GM21786 (cell line): ENCODE data around the gene GMPPA.

ENCODE experiments used
- ATAC-seq: cut with Tn5 transposase; IDR thresholded peaks from one replicate; pipeline ENCODE4 v1.9.1; 2021; ENCODE audit not compliant: unreplicated experiment

GMPPA gene

DNA sequence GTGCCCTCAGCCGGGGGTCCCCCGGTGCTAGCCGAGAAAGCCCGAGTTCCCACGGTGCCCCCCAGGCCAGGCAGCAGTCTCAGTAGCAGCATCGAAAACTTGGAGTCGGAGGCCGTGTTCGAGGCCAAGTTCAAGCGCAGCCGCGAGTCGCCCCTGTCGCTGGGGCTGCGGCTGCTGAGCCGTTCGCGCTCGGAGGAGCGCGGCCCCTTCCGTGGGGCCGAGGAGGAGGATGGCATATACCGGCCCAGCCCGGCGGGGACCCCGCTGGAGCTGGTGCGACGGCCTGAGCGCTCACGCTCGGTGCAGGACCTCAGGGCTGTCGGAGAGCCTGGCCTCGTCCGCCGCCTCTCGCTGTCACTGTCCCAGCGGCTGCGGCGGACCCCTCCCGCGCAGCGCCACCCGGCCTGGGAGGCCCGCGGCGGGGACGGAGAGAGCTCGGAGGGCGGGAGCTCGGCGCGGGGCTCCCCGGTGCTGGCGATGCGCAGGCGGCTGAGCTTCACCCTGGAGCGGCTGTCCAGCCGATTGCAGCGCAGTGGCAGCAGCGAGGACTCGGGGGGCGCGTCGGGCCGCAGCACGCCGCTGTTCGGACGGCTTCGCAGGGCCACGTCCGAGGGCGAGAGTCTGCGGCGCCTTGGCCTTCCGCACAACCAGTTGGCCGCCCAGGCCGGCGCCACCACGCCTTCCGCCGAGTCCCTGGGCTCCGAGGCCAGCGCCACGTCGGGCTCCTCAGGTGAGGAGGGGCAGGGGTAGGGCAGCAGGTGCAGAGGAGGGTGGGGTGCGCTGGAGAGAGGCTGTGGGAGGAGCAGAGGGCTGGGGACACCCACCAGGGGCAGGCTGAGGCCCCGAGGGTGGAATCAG lies 14.1 kb upstream of the GMPPA start:
- ATAC-seq, result no peak

DNA sequence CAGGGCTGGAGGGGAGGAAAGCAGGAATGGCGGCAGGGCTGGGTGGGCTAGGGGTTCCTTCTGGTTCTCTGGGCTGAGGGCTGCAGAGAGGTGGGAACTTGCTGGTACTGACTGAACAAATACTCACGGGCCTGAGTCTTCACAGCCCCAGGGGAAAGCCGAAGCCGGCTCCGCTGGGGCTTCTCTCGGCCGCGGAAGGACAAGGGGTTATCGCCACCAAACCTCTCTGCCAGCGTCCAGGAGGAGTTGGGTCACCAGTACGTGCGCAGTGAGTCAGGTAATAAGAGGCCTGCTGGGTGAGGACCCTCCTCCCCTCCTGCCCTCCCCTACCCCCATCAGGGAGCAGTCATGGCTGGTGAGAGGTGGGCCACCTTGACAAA lies 13.5 kb upstream of the GMPPA start:
- no peak for ATAC-seq

DNA sequence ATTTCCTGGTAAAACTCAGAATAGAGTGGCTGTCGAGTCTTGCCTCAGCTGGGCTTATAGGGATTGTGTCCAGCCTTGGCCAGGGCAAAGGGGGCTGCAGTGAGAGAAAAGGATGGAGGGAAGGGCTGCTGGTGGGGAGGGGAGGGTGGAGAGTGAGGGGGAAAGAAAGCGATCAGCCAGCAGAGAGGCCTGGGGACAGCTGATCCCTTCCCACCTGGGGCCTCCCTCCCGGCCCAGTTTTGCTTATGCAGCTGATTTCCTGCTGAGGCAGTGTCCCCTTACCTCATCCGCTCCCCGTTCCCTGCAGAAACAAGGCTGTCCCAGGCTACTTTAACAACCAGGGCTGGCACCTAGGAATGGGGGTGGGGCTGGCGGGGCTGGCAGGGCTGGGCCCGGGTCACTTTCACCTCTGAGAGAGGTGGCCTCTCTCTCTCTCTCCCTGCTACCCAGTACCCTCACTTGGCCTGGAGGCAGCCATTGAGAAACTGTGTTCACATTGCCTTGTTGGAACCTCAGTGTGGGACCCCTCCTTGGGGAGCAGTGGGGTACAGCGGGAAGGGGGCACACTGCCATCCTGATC lies 12.2 kb upstream of the GMPPA start:
- no peak for ATAC-seq

DNA sequence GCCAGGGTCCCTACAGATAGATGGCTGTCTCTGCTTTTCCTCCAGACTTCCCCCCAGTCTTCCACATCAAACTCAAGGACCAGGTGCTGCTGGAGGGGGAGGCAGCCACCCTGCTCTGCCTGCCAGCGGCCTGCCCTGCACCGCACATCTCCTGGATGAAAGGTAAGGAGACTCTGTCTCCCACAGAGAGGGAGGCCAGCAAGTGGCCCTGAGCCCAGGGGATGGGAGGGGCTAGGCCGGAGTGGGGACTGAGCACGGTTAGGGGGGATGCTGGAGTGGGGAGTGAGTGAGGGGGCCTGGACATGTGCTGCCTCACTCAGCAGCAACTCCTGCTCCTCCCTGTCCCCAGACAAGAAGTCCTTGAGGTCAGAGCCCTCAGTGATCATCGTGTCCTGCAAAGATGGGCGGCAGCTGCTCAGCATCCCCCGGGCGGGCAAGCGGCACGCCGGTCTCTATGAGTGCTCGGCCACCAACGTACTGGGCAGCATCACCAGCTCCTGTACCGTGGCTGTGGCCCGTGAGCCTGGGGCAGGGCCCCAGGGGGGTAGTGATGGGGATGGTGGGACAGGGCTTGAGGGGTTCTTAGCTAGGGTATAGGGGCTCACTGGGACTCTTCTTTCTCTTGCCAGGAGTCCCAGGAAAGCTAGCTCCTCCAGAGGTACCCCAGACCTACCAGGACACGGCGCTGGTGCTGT lies 10.4 kb upstream of the GMPPA start:
- ATAC-seq, result no peak

DNA sequence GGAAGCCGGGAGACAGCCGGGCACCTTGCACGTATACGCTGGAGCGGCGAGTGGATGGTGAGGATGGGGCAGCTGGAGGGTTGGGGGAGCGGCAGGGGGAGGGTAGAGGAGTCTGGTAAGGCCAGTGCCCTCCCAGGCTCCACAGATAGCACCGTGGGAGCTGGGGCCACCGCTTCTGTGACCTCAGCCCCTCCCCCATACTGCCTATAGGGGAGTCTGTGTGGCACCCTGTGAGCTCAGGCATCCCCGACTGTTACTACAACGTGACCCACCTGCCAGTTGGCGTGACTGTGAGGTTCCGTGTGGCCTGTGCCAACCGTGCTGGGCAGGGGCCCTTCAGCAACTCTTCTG lies 9.9 kb upstream of the GMPPA start:
- ATAC-seq, result no peak

DNA sequence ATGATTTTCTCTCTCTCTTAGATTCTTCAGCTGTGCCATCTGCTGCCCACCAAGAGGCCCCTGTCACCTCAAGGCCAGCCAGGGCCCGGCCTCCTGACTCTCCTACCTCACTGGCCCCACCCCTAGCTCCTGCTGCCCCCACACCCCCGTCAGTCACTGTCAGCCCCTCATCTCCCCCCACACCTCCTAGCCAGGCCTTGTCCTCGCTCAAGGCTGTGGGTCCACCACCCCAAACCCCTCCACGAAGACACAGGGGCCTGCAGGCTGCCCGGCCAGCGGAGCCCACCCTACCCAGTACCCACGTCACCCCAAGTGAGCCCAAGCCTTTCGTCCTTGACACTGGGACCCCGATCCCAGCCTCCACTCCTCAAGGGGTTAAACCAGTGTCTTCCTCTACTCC lies 9.4 kb upstream of the GMPPA start:
- no peak for ATAC-seq

DNA sequence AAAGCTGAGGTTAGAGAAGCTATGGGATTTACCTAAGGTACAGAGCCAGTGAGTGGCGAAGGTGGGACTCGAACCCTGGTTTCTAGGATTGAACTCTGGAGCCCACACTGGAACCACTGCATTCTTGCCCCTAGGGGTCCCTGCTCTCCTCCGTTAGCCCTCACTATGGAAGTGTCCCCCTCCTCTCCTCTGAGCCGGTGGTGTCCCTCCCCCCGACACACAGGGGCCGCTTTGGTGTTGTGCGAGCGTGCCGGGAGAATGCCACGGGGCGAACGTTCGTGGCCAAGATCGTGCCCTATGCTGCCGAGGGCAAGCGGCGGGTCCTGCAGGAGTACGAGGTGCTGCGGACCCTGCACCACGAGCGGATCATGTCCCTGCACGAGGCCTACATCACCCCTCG lies 8.5 kb upstream of the GMPPA start:
- ATAC-seq, result no peak

DNA sequence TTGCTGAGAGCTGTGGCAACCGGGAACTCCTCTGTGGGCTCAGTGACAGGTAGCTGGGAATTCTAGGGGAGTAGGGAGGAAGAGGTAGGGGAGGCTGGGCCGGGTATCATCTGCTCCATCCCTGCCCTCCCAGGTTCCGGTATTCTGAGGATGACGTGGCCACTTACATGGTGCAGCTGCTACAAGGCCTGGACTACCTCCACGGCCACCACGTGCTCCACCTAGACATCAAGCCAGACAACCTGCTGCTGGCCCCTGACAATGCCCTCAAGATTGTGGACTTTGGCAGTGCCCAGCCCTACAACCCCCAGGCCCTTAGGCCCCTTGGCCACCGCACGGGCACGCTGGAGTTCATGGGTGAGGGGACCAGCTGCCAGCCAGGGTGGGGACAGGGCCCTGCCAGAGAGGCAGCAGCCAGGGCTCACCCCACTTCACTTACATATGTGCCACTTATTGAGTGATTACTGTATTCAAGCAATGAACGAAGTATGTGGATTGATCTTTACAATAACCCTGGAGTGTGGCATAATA lies 8.0 kb upstream of the GMPPA start:
- no peak for ATAC-seq

DNA sequence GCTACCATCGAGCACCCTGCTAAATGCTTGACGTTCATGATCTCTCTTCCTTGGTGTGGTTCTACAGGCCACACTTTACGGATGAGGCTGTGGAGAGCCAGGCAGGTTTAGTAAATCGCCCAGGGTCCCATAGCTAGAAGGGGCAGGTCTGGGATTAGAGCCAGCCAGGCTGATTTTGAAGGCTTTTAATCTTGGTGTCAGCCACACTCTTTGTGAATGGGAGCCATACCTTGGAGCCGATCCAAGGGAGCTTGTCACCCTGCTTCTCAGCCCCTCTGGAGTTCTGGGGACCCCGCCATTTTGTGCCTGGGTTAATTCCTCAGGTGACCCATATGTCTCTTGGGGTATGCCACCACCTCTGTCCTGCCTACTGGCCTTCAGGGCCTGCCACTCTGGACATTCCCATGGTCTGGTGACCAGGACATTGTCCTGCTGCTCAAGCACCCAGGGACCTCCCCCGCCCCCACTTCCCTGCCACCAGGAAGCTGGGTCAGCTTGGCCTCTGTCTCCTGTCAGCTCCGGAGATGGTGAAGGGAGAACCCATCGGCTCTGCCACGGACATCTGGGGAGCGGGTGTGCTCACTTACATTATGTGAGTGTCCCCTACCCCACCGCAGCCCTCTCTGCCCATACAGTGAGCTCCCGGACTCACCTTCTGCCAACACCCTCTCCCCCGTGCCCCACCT lies 7.3 kb upstream of the GMPPA start:
- ATAC-seq, result no peak

DNA sequence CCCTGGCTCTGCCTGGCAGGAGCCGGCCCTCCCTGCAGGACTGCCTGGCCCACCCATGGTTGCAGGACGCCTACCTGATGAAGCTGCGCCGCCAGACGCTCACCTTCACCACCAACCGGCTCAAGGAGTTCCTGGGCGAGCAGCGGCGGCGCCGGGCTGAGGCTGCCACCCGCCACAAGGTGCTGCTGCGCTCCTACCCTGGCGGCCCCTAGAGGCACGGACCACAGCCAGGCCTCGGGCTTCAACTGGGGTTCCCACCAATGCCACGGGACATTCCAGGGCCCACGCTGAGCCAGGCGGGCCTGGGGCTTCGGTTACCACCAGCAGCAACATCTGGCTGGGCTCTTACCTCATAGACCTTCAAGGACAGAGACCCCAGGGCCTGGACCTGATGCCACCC lies 6.1 kb upstream of the GMPPA start:
- no peak for ATAC-seq

DNA sequence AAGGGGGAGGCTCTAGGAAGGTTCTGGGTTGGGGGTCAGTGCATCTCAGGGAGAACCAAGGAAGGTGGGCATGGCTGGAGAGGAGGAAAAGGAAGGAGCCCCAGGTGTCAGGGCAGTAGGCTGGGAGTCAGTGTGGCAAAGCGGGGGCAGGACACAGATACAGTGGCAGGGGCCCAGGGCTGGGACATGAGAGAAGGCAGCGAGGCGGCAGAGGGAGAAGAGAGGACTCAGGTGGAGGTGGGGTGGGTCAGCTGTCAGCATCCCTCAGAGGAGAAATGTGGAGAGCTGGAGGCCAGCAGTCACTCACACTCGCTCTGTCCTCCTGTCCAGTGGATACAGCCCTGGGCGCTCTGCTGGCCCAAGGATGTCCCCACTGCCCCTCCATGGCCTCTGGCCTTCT lies 5.6 kb upstream of the GMPPA start:
- no peak for ATAC-seq

DNA sequence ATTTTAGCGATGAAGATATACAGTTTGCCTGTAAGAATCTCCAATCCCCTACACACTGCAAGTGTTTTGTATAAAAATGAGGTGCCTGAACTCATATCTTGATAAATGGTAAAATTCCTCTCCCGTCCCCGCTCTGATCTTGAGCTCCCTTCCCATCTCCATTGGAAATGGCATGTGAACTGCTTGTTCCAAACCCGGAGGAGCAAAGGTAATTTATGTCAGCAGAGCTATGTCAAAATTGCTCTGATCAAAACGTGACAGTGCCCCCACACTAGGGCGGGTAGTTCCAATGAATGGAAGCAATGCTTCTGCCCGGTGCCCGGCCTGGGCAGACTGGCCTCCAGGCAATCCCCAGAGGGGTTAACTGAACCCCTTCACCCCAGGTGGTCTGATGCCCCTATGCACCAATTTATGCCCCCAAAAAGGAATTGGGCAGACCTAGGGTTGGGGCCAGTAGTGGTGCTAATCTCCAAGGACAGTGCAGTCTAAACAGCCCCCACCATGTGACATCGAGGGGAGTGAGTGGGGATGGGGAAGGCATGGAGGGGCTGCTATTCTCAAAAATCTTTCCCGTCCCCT lies 3.6 kb upstream of the GMPPA start:
- no peak for ATAC-seq

DNA sequence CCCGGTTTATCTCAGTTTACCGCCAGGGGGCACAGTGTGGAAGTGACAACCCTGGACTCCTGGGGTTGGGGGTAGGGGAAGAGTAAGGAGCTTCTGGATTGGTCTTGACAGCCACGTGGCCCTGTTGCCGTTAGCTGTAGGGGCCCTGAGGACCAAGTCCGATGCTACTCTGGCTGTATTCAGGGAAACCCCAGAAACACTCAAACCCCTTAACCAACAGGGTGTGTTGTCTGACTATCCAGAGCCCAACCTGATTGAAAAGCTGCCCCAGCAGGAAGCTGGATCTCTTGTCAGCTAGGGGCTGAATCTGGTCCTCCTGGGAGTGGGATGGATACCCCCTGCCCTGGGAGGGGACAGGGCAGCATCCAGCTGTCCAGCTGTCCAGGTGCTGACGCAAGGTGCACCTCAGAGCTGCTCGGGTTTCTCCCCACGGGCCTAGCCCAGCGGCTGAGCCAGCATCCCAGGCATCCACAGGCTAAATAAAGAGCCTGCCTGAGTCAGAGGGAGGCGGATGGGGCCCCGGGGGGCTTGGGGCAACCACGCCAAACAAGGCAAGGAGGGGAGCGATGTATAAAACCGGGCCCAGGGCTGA lies 3.1 kb upstream of the GMPPA start:
- ATAC-seq, result peak; percentile 21

DNA sequence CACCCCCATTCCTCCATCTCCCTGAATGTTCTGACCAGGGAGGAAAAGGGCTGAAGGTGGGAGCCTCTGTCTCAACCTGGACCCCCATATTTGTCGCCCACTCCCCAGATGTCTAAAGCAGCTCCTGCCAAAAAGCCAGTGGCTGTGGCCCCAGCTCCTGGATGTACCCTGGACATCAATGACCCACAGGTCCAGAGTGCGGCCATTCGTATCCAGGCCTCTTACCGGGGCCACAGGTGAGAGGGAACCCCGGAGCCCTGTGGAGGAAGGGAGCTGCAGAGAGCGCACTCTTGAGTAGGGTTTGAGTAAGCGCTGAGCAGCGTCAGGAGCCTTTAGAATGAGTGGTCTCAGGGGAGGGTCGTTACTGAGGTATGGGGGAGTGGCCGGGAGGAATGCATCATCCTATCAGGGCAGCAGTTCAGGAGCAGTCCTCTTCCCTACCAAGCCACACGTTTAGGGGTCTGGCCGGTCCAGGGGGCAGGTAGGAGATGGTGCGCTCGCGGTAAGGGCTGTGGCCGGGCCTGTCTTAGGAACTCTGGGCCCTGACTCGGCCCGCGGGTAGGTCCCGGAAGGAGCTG lies 2.4 kb upstream of the GMPPA start:
- no peak for ATAC-seq

DNA sequence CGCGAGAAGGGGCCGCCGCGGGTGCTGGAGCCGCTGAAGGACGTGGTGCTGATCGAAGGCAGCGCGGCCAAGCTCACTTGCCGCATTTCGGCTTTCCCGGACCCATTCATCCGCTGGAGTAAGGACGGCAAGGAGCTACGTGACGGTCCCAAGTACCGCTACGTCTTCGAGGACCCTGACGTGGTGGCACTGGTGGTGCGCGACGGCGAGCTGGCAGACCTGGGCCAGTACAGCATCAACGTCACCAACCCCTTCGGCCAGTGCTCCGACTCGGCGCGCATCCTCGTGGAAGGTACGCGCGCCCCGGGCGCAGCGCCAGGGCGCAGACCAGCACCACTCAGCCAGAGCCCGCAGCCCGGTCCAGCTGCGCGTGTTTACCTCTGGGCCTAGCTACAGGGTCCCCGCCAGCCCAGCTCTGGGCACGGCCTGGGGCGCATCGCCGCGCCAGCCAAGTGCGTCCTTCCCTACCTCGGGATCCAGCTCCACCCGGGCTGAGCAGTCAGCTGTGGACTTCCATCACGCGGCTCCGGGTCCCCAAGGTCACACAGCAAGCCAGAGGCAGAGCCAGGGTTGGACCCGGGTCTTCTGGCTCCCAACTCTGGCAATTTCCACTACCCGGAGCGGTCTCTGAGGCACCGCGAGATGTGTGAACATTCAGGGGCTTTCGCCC lies 1.7 kb upstream of the GMPPA start:
- no peak for ATAC-seq

DNA sequence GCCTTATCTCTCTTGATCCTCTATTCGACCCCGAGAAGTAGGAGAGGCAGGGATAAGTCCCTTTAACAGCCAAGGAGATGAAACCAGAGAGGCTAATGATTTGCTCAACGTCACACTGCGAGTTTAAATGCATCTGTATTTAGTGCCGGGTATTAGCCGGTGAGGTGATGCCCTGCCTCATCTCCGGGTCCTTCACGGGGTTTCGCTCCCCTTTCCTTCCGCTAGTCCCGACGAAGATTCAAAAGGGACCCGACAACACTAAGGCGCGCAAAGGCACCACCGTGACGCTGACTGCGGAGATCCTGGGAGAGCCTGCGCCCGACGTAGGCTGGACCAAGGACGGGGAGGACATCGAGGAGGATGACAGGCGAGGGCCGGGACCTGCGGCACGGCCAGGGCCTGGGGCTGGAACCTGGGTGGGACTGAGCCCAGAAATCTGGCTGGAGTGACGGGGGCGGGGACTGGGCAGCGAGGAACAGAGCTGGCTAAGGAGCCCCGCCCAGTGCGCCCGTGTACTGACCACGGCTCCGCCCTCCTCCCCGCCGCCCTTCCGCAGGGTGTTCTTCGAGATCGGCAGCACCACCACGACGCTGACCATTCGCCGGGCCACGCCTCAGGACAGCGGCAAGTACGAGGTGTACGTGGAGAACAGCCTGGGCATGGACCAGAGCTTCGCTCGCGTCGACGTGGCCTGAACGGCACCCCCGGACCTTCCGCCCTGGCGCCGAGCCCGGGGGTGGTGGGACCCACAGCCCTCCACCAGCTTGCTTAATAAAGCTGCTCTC lies 1.0 kb upstream of the GMPPA start:
- peak; percentile 22 for ATAC-seq

DNA sequence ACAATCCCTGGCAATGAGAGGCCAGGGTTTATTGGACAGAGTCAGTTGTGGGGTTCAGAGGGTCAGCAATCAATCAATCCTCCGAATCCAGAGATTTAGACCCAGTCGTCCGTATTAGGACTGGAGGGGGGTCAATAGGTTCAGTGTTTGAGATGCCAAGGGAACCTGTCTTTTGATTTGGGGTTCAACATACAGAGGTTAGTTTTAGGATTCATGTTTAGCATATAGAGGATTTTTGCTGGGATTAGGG lies 292 bp downstream of the GMPPA start:
- ATAC-seq, result no peak

DNA sequence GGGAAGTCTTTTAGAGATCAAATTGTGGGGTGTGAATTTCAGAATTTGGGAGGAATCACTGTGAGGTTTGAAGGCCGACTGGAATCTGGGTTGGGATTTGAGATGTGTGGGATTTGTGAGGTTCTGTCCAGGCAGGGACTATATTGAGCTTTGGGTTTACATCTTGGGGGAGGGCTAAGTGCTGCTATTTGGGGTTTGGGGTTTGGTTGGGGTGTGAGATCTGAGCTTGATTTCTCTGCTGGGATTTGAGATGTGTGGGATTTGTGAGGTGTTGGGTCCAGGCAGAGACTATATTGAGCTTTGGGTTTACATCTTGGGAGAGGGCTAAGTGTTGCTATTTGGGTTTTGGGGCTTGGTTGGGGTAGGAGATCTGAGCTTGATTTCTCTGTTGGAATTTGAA lies 864 bp downstream of the GMPPA start:
- ATAC-seq, result no peak

DNA sequence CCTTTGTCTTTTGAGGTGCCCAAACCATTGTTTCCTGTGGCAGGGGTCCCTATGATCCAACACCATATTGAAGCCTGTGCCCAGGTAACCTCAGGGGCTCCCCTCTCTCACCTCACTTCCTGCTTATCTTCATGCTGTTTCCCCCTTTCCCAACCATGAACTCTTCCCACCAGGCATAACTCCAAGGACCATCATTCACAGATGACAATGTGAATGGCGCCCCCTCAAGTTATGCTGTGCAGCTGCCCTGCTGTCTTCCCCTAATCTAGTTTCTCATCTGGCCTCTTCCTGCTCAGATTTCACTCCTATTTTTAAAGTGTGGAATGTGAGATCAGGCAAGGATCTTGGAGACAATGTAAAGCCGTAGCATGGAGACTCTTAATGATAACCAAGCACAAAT lies 1.4 kb downstream of the GMPPA start:
- ATAC-seq, result no peak
